Keratinocyte (primary cell): ENCODE data around the gene SBSN. TPM values are rescaled to one million over a fixed set of nuclear protein-coding genes. Genes with fewer than 3 reads are reported as not detected.

Experiments used
- DNase-seq: peaks from one replicate; pipeline ENCODE4 v3.0.0-alpha.2; 2011; ENCODE audit warnings: low read depth, missing footprints, low spot score
- FAIRE-seq: peaks from 2 replicates; lab custom pipeline; 2011; peaks lifted over from hg19 to GRCh38; lab: Jason Lieb, UNC
- H2AFZ ChIP-seq: 2 replicates; pipeline ENCODE4 v1.6.0; 2012; ENCODE audit warnings: low read length, control low read depth, inconsistent platforms; ENCODE audit not compliant: control insufficient read depth
- H3K27ac ChIP-seq: 2 replicates; pipeline ENCODE4 v1.5.1; 2011; ENCODE audit warnings: low read length; ENCODE audit not compliant: control insufficient read depth, insufficient read depth
- H3K27me3 ChIP-seq: 3 replicates; pipeline ENCODE4 v1.6.0; 2011; ENCODE audit warnings: low read length; ENCODE audit not compliant: control insufficient read depth, insufficient read depth; ENCODE audit errors: extremely low read depth
- H3K36me3 ChIP-seq, 2 experiments: 2 replicates in 1 of 2; 3 replicates in 1 of 2; pipeline ENCODE4 v1.5.1; 2011; ENCODE audit warnings: low read length in 2 of 2, mild to moderate bottlenecking in 1 of 2; ENCODE audit not compliant: control insufficient read depth in 2 of 2, insufficient read depth in 2 of 2; ENCODE audit errors: extremely low read depth in 1 of 2
- H3K4me1 ChIP-seq: 3 replicates; pipeline ENCODE4 v1.5.1; 2011; ENCODE audit warnings: low read length; ENCODE audit not compliant: control insufficient read depth, insufficient read depth; ENCODE audit errors: extremely low read depth
- H3K4me2 ChIP-seq: 3 replicates; pipeline ENCODE4 v1.6.0; 2011; ENCODE audit warnings: low read depth, low read length; ENCODE audit not compliant: control insufficient read depth, insufficient read depth; ENCODE audit errors: extremely low read depth
- H3K4me3 ChIP-seq, 3 experiments: fragments of 200-600 bp in 1 of 3; sonication (generic) in 1 of 3; 2 replicates in 2 of 3; 3 replicates in 1 of 3; pipeline ENCODE4 v1.5.1; 2011 to 2016; ENCODE audit warnings: low read length in 3 of 3, mild to moderate bottlenecking in 3 of 3, control low read depth in 2 of 3, inconsistent platforms in 1 of 3, low read depth in 1 of 3, mixed read lengths in 1 of 3, mixed run types in 1 of 3, moderate library complexity in 1 of 3; ENCODE audit not compliant: control insufficient read depth in 2 of 3, insufficient read depth in 2 of 3; ENCODE audit errors: extremely low read depth in 1 of 3
- H3K79me2 ChIP-seq: 2 replicates; pipeline ENCODE4 v1.6.0; 2012; ENCODE audit warnings: low read length; ENCODE audit not compliant: control insufficient read depth, insufficient read depth
- H3K9ac ChIP-seq: 3 replicates; pipeline ENCODE4 v1.6.0; 2011; ENCODE audit warnings: low read length; ENCODE audit not compliant: control insufficient read depth, insufficient read depth; ENCODE audit errors: extremely low read depth
- H3K9me1 ChIP-seq: 3 replicates; pipeline ENCODE4 v1.6.0; 2011; ENCODE audit warnings: low read length; ENCODE audit not compliant: control insufficient read depth, insufficient read depth; ENCODE audit errors: extremely low read depth
- H3K9me3 ChIP-seq: 2 replicates; pipeline ENCODE4 v1.5.1; 2012; ENCODE audit warnings: low read depth, low read length; ENCODE audit not compliant: control insufficient read depth
- H4K20me1 ChIP-seq: 3 replicates; pipeline ENCODE4 v1.6.0; 2011; ENCODE audit warnings: low read length; ENCODE audit not compliant: control insufficient read depth, insufficient read depth; ENCODE audit errors: extremely low read depth
- EZH2 ChIP-seq: IDR thresholded peaks from one replicate; pipeline ENCODE4 v1.6.1; 2012; ENCODE audit warnings: inconsistent platforms, mild to moderate bottlenecking, low read length, moderate library complexity
- dilution Hi-C: fragments of 300-500 bp; cut with MboI; formaldehyde crosslinking; loops from one replicate; pipeline ENCODE4 v1.7.0; 2020; ENCODE audit warnings: low sequenced_read_pairs; ENCODE audit not compliant: extremely low pct_ligation_motif_present
- polyA plus RNA-seq, 5 experiments: library from polyadenylated mRNA; depleted of rRNA in 3 of 5; stranded (reverse) in 3 of 5; stranded (forward) in 1 of 5; unstranded in 1 of 5; fragments of >200 nt; gene quantifications; 1 replicate in 1 of 5; 2 replicates in 3 of 5; 3 replicates in 1 of 5; pipeline versions ENCODE4 v1.2.1 to v1.2.3, GENCODE V29; 2011 to 2012; ENCODE audit warnings: missing spikeins in 2 of 5, low read depth in 1 of 5, low replicate concordance in 1 of 5
- TF ChIP-seq, protein P1 (sequence below), 3 experiments: IDR thresholded peaks in 1 of 3; conservative IDR thresholded peaks in 1 of 3; optimal IDR thresholded peaks in 1 of 3; 2 replicates in 2 of 3; 3 replicates in 1 of 3; pipeline versions ENCODE3 to v1.5.1; 2011; ENCODE audit warnings: low read length in 3 of 3, mild to moderate bottlenecking in 3 of 3, moderate library complexity in 2 of 3, control low read depth in 1 of 3, inconsistent platforms in 1 of 3; ENCODE audit not compliant: insufficient read depth in 2 of 3; ENCODE audit errors: extremely low read depth in 1 of 3

The SBSN gene
- polyA plus RNA-seq, 1 donor (not counting 4 experiments of a cell fraction or from before 2014, with no cell fraction given), result 49.0 TPM

DNA sequence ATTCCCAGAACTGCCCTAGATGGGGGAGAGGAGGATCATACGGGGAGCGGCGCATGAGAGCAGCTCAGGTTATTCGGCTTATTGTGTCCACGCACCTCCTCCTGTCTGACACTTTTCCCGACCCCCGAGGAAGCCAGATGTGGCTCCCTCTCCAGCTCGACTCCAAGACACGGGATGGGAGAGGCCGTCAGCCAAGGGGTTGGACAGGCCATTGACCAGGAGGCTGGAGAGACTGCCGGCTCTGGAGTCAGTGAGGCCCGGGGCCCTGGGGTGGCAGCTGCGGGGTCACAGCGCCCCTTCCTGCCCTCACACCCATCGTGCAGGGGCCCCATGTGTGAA is 17.5 kb downstream of the SBSN start:
- no peaks in the 10 kb centered on the region for H3K9me3 ChIP-seq
- peaks cover 7 to 14% of the 10 kb centered on the region in 2 experiments for H3K36me3 ChIP-seq
- no peaks in the 10 kb centered on the region for H4K20me1 ChIP-seq
- H3K9me1 ChIP-seq, result no peaks in the 10 kb centered on the region
- dilution Hi-C loops, result no loop called here
- H3K9ac ChIP-seq, result peak overlapping the region; percentile 85
- H2AFZ ChIP-seq, result peak overlapping the region; percentile 88
- H3K27ac ChIP-seq, result no peak overlapping the region
- DNase-seq, result no peak
- H3K4me3 ChIP-seq, result peak overlapping the region; percentile 63 to 94 (median 88)
- H3K4me1 ChIP-seq, result peaks cover 16% of the 10 kb centered on the region
- H3K27me3 ChIP-seq, result peaks cover 5% of the 10 kb centered on the region
- FAIRE-seq, result no peak
- no peak for TF ChIP-seq EZH2
- TF ChIP-seq, protein P1, sequence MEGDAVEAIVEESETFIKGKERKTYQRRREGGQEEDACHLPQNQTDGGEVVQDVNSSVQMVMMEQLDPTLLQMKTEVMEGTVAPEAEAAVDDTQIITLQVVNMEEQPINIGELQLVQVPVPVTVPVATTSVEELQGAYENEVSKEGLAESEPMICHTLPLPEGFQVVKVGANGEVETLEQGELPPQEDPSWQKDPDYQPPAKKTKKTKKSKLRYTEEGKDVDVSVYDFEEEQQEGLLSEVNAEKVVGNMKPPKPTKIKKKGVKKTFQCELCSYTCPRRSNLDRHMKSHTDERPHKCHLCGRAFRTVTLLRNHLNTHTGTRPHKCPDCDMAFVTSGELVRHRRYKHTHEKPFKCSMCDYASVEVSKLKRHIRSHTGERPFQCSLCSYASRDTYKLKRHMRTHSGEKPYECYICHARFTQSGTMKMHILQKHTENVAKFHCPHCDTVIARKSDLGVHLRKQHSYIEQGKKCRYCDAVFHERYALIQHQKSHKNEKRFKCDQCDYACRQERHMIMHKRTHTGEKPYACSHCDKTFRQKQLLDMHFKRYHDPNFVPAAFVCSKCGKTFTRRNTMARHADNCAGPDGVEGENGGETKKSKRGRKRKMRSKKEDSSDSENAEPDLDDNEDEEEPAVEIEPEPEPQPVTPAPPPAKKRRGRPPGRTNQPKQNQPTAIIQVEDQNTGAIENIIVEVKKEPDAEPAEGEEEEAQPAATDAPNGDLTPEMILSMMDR (optimal IDR thresholded peaks at IDR 0.05 in 1 of 3, IDR thresholded peaks at IDR 0.05 in 1 of 3, conservative IDR thresholded peaks at IDR 0.05 in 1 of 3; ENCODE audit: extremely low read depth in 1 of 3, insufficient read depth in 2 of 3, low read length in 3 of 3), result no peak
- peak overlapping the region; percentile 99 for H3K4me2 ChIP-seq
- peaks cover 21% of the 10 kb centered on the region for H3K79me2 ChIP-seq

DNA sequence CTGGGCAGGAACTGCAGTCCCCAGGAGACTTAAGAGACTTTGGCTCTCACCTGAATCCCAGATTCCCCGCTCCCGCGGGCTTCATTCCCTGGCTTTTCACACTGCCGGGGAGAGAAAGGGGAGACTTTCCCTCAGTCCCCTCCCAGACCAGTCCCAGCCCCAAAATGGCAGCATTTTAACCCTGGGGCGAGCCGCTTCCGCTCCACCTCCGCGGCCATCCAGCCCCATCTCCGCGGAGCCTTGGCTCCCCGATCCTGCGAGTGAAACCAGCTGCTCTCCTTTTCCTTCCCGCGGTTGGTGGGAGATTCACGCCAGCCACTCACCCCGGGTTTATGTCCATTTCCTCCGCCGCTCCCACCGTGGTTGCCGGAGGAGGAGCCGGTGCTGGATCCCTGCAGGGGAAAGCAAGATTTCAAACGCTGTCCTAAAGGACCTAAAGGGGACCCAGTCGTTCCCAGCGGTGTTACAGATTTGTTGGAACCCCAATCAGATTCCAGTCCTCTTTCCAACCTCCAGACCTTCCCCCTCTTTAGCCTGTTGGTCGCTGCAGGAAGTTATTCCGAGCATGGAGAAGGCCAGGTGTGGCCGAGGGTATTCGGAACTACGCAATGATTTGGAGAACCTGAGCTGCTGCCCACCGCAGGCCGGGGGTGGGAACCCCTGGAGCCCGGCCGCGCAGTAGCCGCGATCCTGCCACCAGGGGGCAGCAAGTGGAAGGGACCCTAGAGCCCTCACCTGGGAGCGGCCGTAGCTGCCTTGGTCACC is 18.1 kb downstream of the SBSN start:
- no peaks in the 10 kb centered on the region for H3K9me1 ChIP-seq

More for the DNA sequence above, 18.1 kb downstream of the SBSN start:
- dilution Hi-C loops, result no loop called here
- Histone ChIP-seq H3K4me2 (peak overlapping the region; percentile 99), H2AFZ (peak overlapping the region; percentile 88), H3K27me3 (peaks cover 5% of the 10 kb centered on the region), H3K9ac (peak overlapping the region; percentile 85), H4K20me1 (no peaks in the 10 kb centered on the region), H3K4me3 (peak overlapping the region; percentile 63 to 94 (median 88)), H3K36me3 (peaks cover 11 to 19% of the 10 kb centered on the region in 2 experiments), H3K9me3 (no peaks in the 10 kb centered on the region), H3K4me1 (peaks cover 16% of the 10 kb centered on the region), H3K27ac (peak overlapping the region; percentile 81), H3K79me2 (peaks cover 21% of the 10 kb centered on the region)
- DNase-seq (peak; percentile 78), FAIRE-seq (peak; percentile 73)
- no peak for TF ChIP-seq EZH2
- TF ChIP-seq, protein P1 (optimal IDR thresholded peaks at IDR 0.05 in 1 of 3, IDR thresholded peaks at IDR 0.05 in 1 of 3, conservative IDR thresholded peaks at IDR 0.05 in 1 of 3; ENCODE audit: extremely low read depth in 1 of 3, insufficient read depth in 2 of 3, low read length in 3 of 3), result peak; percentile 92 to 97 (median 95)
